Measurements from ENCODE around the gene CBX8.

Gene CBX8

GRCh38 chr17:79808763-79809529 is 12.1 kb upstream of the CBX8 start:
- DNase-seq (ENCODE audit: insufficient read length, low spot score), result peak; percentile 47
- FAIRE-seq, result peak; percentile 65

- DNase-seq (ENCODE audit: insufficient read length, low spot score), result no peak
- no peak for FAIRE-seq
Measured at GRCh38 chr17:79806863-79807720, 10.2 kb upstream of the CBX8 start.

GRCh38 chr17:79806446-79806760 is 9.5 kb upstream of the CBX8 start:
- FAIRE-seq, result no peak

GRCh38 chr17:79804856-79805696 is 8.2 kb upstream of the CBX8 start:
- FAIRE-seq (no peak), DNase-seq (ENCODE audit: insufficient read length, low spot score) (no peak)

More at GRCh38 chr17:79806446-79806760, 9.5 kb upstream of the CBX8 start:
- DNase-seq (ENCODE audit: insufficient read length, low spot score), result no peak

GRCh38 chr17:79803997-79804855 is 7.3 kb upstream of the CBX8 start:
- FAIRE-seq, result no peak
- no peak for DNase-seq (ENCODE audit: insufficient read length, low spot score)

- DNase-seq (ENCODE audit: insufficient read length, low spot score) (no peak), FAIRE-seq (no peak)
Measured at GRCh38 chr17:79803421-79803996, 6.6 kb upstream of the CBX8 start.

- DNase-seq (ENCODE audit: insufficient read length, low spot score) (no peak), FAIRE-seq (no peak)
Measured at GRCh38 chr17:79802736-79803420, 6.0 kb upstream of the CBX8 start.

GRCh38 chr17:79802039-79802735 is 5.3 kb upstream of the CBX8 start:
- no peak for FAIRE-seq
- no peak for DNase-seq (ENCODE audit: insufficient read length, low spot score)

- DNase-seq (ENCODE audit: insufficient read length, low spot score) (no peak), FAIRE-seq (no peak)
Measured at GRCh38 chr17:79801156-79802038, 4.5 kb upstream of the CBX8 start.

- FAIRE-seq, result no peak
- no peak for DNase-seq (ENCODE audit: insufficient read length, low spot score)
Measured at GRCh38 chr17:79800325-79801155, 3.7 kb upstream of the CBX8 start.

GRCh38 chr17:79799538-79800324 is 2.9 kb upstream of the CBX8 start:
- FAIRE-seq (no peak), DNase-seq (ENCODE audit: insufficient read length, low spot score) (no peak)

- DNase-seq (ENCODE audit: insufficient read length, low spot score) (no peak), FAIRE-seq (no peak)
Measured at GRCh38 chr17:79799174-79799537, 2.3 kb upstream of the CBX8 start.

GRCh38 chr17:79798299-79799173 is 1.7 kb upstream of the CBX8 start:
- FAIRE-seq, result no peak
- DNase-seq (ENCODE audit: insufficient read length, low spot score), result no peak

GRCh38 chr17:79797492-79798298 is 818 bp upstream of the CBX8 start:
- DNase-seq (ENCODE audit: insufficient read length, low spot score) (no peak), FAIRE-seq (no peak)

GRCh38 chr17:79796444-79796762 is 474 bp downstream of the CBX8 start:
- no peak for FAIRE-seq
- no peak for DNase-seq (ENCODE audit: insufficient read length, low spot score)
